VCaP (cell line): ENCODE results near the gene PRR23A.

Experiments
- H3K27ac ChIP-seq: fragments of 450-650 bp; 2 replicates; pipeline ENCODE4 v1.5.1; 2017
- CTCF ChIP-seq: fragments of 450-650 bp; conservative IDR thresholded peaks from 2 replicates; pipeline ENCODE4 v1.5.1; 2017; ENCODE audit warnings: mild to moderate bottlenecking, moderate library complexity

Gene PRR23A

GRCh38 chr3:138964264-138964663 lies 41.8 kb downstream of the PRR23A start:
- H3K27ac ChIP-seq, result no peak overlapping the region
- TF ChIP-seq CTCF, result no peak

- no peak for TF ChIP-seq CTCF
- H3K27ac ChIP-seq, result no peak overlapping the region
Observed at GRCh38 chr3:138962854-138963560, 43.1 kb downstream of the PRR23A start.

- no peak overlapping the region for H3K27ac ChIP-seq
- TF ChIP-seq CTCF, result no peak
Observed at GRCh38 chr3:138960417-138960852, 45.6 kb downstream of the PRR23A start.
